CD4-positive, alpha-beta T cell treated with Interferon alpha-2 for 1 hour (primary cell): ENCODE data around the gene BORCS8.
"Not testable (repeated sequence)": the region's sequence is repeated elsewhere in the genome, so short reads cannot be mapped to it uniquely, and the experiment has no call there.

ENCODE experiments used
- DNase-seq, 2 donors: peaks; one replicate each; pipeline ENCODE4 v3.0.0-alpha.2; 2020 to 2022

Gene BORCS8

GRCh38 chr19:19192078-19192882 is at the start of gene BORCS8, which contains the start of gene RFXANK:
Gene BORCS8 (minus strand): TSS chr19:19192152. CDS start chr19:19192117, 35 bp downstream.
Gene RFXANK (plus strand): TSS chr19:19192258. CDS start chr19:19193947, 1,689 bp downstream.
- DNase-seq: peak; percentile 99 to 100

- no peak for DNase-seq
These were observed 48.5 kb upstream of the BORCS8 start for GRCh38 chr19:19240476-19240875.

GRCh38 chr19:19239675-19240074 is 47.7 kb upstream of the BORCS8 start:
- DNase-seq: no peak

GRCh38 chr19:19238126-19238894 is 46.4 kb upstream of the BORCS8 start:
- no peak for DNase-seq

- no peak for DNase-seq
These were observed 44.2 kb upstream of the BORCS8 start for GRCh38 chr19:19236173-19236572.

- no peak for DNase-seq
These were observed 42.4 kb upstream of the BORCS8 start for GRCh38 chr19:19234220-19234816.

GRCh38 chr19:19232261-19232721 is 40.3 kb upstream of the BORCS8 start:
- no peak for DNase-seq

- no peak for DNase-seq
These were observed 39.0 kb upstream of the BORCS8 start for GRCh38 chr19:19230999-19231398.

GRCh38 chr19:19229701-19230100 is 37.7 kb upstream of the BORCS8 start:
- DNase-seq: no peak

- no peak for DNase-seq
These were observed 35.3 kb upstream of the BORCS8 start for GRCh38 chr19:19227217-19227616.

GRCh38 chr19:19226663-19227062 is 34.7 kb upstream of the BORCS8 start:
- DNase-seq: no peak

GRCh38 chr19:19226204-19226603 is 34.3 kb upstream of the BORCS8 start:
- no peak for DNase-seq

- peak; percentile 72 to 82 for DNase-seq
These were observed 33.0 kb upstream of the BORCS8 start for GRCh38 chr19:19224852-19225494.

GRCh38 chr19:19224150-19224851 is 32.3 kb upstream of the BORCS8 start:
- no peak for DNase-seq

GRCh38 chr19:19223636-19224035 is 31.7 kb upstream of the BORCS8 start:
- DNase-seq: no peak

GRCh38 chr19:19223060-19223459 is 31.1 kb upstream of the BORCS8 start:
- no peak for DNase-seq

GRCh38 chr19:19221000-19221399 is 29.0 kb upstream of the BORCS8 start:
- DNase-seq: not testable (repeated sequence)

- DNase-seq: no peak
These were observed 27.0 kb upstream of the BORCS8 start for GRCh38 chr19:19218911-19219310.

- no peak for DNase-seq
These were observed 25.1 kb upstream of the BORCS8 start for GRCh38 chr19:19217099-19217498.

- no peak for DNase-seq
These were observed 23.8 kb upstream of the BORCS8 start for GRCh38 chr19:19215792-19216191.

- peak in 1 of 2 donors; percentile 31 for DNase-seq
These were observed 22.9 kb upstream of the BORCS8 start for GRCh38 chr19:19214892-19215291.

GRCh38 chr19:19214159-19214490 is 22.2 kb upstream of the BORCS8 start:
- no peak for DNase-seq
